GM18867 (cell line): Measurements from ENCODE around the gene SLC27A5.
"Not testable (repeated sequence)": the region's sequence is repeated elsewhere in the genome, so short reads cannot be mapped to it uniquely, and the experiment has no call there.

Experiments used
- ATAC-seq: cut with Tn5 transposase; IDR thresholded peaks from one replicate; pipeline ENCODE4 v1.9.1; 2021; ENCODE audit warnings: mild to moderate bottlenecking, moderate library complexity; ENCODE audit not compliant: unreplicated experiment

The SLC27A5 gene

DNA sequence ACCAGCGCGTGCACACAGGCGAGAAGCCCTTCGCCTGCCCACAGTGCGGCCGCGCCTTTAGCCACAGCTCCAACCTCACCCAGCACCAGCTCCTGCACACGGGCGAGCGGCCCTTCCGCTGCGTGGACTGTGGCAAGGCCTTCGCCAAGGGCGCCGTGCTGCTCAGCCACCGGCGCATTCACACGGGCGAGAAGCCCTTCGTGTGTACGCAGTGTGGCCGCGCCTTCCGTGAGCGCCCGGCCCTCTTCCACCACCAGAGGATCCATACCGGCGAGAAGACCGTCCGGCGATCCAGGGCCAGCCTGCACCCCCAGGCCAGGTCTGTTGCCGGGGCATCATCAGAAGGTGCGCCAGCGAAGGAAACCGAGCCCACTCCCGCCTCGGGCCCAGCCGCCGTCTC, 40.1 kb downstream of the SLC27A5 start:
- no peak for ATAC-seq

DNA sequence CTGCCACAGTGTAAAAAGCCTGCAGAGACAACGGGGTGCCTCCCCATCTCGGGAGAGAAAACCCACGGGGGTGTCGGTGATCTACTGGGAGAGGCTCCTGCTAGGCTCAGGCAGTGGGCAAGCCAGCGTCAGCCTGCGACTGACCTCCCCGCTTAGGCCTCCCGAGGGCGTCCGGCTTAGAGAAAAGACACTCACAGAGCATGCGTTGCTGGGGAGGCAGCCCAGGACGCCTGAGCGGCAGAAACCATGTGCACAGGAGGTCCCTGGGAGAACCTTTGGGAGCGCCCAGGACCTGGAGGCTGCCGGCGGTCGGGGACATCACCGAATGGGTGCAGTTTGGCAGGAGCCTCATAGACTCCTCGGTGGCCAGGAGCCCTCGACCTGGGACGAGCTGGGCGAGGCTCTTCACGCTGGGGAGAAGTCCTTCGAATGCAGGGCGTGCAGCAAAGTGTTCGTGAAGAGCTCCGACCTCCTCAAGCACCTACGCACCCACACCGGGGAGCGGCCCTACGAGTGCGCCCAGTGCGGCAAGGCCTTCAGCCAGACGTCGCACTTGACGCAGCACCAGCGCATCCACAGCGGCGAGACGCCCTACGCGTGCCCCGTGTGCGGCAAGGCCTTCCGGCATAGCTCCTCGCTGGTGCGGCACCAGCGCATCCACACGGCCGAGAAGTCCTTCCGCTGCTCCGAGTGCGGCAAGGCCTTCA, 40.8 kb downstream of the SLC27A5 start:
- not testable (repeated sequence) for ATAC-seq

DNA sequence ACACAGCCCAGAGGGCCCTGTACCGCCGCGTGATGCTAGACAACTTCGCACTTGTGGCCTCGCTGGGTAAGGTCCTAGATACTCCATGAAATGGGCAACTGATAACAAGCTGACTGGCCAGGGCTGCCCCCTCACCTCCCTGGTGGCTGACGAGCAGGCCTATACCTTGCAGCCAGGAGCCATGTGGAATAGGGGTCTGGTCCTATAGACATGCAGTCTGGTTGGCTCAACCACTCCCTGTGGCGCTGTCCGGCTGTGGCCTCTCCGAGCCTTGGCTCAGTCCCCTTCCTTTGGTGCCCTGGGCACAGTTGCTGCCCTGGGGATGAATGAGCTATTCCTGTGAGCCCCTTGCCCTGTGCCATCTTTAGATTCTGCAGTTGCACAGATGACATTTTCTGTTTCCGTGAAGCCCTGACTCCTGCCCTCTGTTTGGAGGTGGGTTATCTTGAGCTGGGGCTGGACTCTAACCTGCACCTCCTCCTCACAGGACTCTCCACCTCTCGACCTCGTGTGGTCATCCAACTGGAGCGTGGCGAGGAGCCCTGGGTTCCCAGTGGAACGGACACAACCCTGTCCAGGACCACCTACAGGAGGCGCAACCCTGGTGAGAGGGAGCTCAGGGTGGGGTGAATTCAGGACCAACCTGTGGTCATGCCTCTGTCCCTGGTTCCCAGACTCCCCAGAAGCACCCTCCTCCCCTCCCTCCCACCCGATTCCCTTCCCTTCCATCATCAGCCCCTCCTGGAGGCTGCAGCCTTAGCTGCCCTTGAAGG, 42.4 kb downstream of the SLC27A5 start:
- ATAC-seq, result no peak

DNA sequence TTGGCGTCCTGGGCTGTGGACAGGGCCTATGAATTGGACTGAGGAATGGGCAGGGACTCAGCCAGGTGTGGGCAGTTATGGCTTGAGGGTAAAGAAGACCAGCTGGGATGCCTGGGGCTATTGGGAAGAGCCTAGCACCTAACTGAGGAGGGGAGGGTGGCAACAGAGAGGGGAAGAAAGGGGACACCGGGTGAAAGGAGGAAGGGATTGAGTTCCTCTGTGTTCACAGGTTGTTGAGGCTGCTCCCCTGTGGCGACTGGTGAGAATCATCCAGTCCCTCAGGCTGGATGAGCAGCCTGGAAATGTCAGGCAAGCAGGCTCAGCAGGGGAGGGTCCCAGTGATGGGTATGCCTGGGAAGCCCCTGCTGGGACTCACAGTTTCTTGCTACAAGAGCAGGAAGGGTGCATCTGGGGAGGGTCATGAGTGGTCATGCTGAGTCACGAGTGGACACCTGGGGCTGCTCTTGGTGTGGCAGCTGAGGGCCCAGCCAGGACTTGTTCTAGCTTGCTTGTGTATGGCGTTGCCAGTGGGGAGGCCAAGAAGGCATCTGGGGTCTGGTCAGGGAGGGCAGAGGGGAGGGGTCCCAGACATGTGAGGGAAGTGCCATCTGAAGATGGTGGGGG, 43.5 kb downstream of the SLC27A5 start:
- ATAC-seq, result no peak

DNA sequence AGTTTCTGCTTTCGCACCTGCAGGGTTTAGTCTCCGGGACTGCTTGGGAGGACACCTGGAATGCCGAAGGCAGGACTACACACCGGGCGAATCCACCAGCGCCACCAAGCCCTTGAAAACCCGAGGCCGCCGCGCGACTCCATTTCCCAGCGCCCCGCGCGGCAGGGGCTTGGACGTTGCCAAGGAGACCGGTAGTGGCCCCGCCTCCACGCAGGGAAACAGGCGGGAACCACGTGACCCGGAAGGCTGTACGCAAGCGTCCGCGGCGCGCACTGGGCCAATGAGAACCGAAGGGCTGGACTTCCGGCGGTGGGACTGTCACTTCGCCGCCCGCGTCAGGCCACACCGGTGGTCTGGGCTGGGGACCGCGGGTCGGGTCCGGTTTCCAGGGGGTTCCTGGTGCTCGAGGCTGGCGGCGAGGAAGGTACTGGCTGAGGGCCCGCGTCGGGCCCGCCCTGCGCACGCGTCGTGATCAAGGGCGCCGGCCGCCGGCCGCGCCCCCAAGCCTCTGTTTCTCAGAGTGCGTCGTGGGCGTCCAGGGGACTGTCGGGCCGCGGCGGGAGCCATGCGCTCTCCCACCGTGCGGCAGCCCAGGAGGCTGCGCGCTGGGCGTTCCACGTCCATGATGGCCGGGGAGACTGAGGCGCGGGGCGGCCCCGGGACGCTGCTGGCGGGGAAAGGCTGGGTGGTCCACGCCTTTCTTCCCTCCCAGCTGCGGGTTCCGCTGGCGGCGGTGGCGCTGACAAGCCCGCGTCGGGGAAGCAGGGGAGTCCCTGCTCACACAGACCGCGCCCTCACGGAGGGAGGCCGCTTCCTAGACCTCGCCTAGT, 44.8 kb downstream of the SLC27A5 start, which contains the start of gene ZNF324:
Gene ZNF324 (plus strand): TSS at position 321 of the 830 bp plus-strand sequence. CDS start 2,106 bp downstream, outside the sequence.
- peak; percentile 91 for ATAC-seq

DNA sequence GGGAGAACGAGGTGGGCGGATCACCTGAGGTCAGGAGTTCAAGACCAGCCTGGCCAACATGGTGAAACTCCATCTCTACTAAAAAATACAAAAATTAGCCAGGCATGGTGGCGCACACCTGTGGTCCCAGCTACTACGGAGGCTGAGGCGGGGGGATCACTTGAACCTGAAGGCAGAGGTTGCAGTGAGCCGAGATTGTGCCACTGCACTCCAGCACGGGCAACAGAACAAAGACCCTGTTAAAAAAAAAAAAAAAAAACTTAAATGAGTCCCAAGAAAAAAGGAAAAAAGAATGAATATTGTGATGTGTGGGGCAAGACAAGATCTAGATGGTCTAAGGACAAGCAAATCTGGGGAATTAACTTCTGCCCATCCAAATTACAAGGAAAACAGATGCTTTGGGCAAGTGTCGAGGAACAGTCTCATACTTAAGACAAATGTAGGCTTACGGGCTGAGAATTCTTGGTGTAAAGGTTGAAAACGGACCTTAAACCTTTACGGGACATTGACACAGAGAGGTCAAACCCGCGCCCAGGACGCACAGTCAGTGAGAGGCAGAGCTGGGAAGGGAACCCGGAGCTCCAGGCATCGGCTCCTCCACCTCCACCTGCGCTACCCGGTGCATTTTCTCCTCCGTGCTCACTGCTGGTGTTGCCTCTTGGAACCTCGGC, 45.6 kb downstream of the SLC27A5 start:
- ATAC-seq, result peak; percentile 19

DNA sequence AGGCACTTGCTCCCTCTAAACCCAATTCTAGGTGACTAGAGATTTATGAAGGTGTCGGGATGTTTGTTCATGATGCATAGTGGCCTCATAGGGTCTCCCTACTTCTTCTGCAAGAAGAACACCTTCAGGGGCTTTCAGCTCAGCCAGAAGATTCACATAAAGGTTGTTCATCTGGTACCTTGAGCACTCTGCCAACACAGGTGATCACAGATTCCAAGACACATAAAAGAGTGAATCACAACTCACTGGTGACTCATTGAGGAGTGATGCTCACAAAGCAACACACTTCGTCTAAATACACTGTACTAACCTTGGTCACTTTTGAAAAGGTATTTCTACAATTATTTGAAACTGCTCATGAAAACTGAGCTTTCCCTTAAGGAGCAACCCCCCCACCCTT, 51.8 kb downstream of the SLC27A5 start:
- ATAC-seq, result no peak

DNA sequence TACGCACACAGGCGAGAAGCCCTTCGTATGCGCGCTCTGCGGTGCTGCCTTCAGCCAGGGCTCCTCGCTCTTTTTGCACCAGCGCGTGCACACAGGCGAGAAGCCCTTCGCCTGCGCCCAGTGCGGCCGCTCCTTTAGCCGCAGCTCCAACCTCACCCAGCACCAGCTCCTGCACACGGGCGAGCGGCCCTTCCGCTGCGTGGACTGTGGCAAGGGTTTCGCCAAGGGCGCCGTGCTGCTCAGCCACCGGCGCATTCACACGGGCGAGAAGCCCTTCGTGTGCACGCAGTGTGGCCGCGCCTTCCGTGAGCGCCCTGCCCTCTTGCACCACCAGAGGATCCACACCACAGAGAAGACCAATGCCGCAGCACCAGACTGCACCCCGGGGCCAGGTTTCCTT, 55.7 kb downstream of the SLC27A5 start:
- ATAC-seq, result no peak

DNA sequence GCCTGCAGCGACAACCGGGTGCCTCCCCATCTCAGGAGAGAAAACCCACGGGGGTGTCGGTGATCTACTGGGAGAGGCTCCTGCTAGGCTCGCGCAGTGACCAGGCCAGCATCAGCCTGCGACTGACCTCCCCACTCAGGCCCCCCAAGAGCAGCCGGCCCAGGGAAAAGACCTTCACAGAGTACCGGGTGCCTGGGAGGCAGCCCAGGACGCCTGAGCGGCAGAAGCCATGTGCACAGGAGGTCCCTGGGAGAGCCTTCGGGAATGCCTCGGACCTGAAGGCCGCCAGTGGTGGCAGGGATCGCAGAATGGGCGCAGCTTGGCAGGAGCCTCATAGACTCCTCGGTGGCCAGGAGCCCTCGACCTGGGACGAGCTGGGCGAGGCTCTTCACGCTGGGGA, 56.5 kb downstream of the SLC27A5 start:
- no peak for ATAC-seq

DNA sequence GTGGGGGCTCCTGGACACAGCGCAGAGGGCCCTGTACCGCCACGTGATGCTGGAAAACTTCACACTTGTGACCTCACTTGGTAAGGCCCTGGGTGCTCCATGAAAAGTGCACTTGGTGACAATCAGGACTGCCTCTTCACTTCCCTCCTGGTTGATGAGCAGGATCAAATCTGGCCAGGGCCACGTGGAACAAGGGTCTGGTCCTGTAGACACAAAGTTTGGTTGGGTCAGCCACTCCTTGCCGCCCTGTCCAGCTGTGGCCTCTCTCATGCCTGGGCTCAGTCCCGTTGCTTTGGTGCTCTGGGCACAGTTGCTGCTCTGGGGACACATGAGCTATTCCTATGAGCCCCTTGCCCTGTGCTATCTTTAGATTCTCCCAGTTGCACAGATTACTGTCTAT, 58.0 kb downstream of the SLC27A5 start:
- no peak for ATAC-seq

DNA sequence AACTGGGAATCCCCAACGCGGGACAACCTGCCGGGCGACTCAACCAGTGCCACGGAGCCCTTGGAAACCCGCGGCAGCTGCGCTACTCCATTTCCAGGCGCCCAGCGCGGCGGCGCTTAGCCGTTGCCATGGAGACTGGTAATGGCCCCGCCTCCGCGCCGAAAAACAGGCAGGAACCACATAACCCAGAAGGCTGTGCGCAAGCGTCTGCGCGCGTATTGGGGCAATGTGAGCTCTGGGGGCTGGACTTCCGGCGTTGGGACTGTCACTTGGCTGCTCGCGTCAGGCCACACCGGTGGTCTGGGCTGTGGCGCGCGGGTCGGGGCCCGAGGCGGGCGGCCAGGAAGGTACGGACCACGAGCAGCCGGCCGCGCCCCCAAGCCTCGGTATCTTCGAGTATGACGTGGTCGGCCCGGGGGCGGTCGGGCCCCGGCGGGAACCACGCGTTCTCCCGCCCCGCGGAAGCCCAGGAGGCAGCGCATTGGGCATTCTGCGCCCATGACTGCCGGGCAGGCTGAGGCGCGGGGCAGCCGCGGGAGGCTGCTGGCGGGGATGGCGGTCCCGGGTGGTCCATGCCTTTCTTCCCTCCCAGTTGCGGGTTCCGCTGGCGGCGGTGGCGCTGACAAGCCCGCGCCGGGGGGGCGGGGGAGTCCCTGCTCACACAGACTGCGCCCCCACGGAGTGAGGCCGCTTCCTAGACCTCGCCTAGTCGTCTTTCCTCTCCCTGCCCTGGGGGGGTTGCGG, 60.3 kb downstream of the SLC27A5 start, which contains the start of gene ZNF324B:
Gene ZNF324B (plus strand): TSS at position 265 of the 744 bp plus-strand sequence. CDS start 2,080 bp downstream, outside the sequence.
- peak; percentile 95 for ATAC-seq

DNA sequence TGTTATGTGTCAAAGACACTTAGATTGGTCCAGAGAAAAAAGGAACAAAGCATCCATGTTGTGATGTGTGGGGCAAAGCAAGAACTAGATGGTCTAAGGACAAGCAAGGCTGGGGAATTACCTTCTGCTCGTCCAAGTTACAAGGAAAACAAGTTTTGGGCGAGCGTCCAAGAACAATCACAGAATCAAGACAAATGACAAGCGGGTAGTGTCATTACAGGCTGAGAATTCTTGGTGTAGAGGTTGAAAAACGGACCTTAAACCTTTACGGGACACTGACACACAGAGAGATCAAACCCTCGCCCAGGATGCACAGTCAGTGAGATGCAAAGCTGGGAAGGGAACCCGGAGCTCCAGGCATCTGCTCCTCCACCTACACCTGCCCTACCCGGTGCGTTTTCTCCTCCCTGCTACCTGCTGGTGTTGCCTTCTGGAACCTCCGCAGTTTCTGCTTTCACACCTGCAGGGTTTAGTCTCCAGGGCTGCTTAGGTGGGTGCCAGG, 60.9 kb downstream of the SLC27A5 start:
- no peak for ATAC-seq

DNA sequence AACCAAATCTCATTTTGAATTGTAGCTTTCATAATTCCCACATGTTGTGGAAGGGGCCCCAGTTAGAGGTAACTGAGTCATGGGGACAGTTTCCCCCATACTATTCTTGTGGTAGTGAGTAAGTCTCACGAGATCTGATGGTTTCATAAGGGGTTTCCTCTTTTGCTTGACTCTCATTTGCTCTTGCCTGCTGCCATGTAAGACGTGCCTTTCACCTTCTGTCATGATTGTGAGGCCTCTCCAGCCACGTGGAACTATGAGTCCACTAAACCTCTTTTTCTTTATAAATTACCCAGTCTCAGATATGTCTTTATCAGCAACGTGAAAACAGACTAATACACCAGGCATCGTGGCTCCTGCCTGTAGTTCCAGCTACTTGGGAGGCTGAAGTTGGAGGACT, 61.8 kb downstream of the SLC27A5 start:
- not testable (repeated sequence) for ATAC-seq

DNA sequence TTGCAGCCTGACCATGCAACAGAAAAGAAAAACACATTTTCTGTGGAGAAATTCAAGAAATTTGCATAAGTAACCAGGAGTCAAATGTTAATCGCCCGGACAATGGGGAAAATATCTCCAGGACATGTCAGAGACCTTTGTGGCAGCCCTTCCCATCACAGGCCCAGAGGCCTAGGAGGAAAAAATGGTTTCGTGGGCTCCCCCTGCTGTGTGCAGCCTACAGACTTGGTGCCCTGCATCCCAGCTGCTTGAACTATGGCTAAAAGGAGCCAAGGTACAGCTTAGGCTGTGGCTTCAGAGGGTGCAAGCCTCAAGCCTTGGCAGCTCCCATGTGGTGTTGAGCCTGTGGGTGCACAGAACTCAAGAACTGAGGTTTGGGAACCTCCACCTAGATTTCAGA, 62.9 kb downstream of the SLC27A5 start:
- not testable (repeated sequence) for ATAC-seq
